ENCODE measurements around the gene CNN2. TPM values are rescaled to one million over a fixed set of nuclear protein-coding genes. Genes with fewer than 3 reads are reported as not detected.
A peak's percentile ranks its signal among the peaks of the same experiment; 100 is the strongest.

Gene CNN2
- total RNA-seq, 4 donors from 2014 or later = 60.7 to 88.2 (median 82.2) TPM

GRCh38 chr19:995051-995827 lies 31.2 kb upstream of the CNN2 start:
- intact Hi-C loops (cut with DNase I) = no loop called here
- DNase-seq = peak; percentile 88 to 92
- 27 to 42% methylated on average over 6 to 13 of the region's 26 CpGs for WGBS, 2 donors
- H3K4me3 ChIP-seq (replicated peaks in 1 of 3) = no peak overlapping the region
- no peaks in the 10 kb centered on the region for H3K9me3 ChIP-seq
- no peak for TF ChIP-seq POLR2A (IDR thresholded peaks at IDR 0.05)
- TF ChIP-seq CTCF (IDR thresholded peaks at IDR 0.05) = no peak
- peaks cover 19 to 29% of the 10 kb centered on the region in 2 donors for H3K4me1 ChIP-seq
- no peaks in the 10 kb centered on the region for H3K27me3 ChIP-seq
- peak overlapping the region; percentile 14 to 83 (median 73) for H3K27ac ChIP-seq
- H3K36me3 ChIP-seq = peaks cover 10 to 17% of the 10 kb centered on the region in 2 donors

GRCh38 chr19:996051-996838 lies 30.2 kb upstream of the CNN2 start:
- no peaks in the 10 kb centered on the region for H3K27me3 ChIP-seq
- H3K27ac ChIP-seq = peak overlapping the region in 1 of 3 donors; percentile 73
- TF ChIP-seq POLR2A (IDR thresholded peaks at IDR 0.05) (no peak), CTCF (IDR thresholded peaks at IDR 0.05) (no peak)
- WGBS, 2 donors = 1 to 9% methylated on average over 11 to 57 of the region's 64 CpGs
- DNase-seq = peak; percentile 70
- no peak overlapping the region for H3K4me3 ChIP-seq (replicated peaks in 1 of 3)
- intact Hi-C loops (cut with DNase I) = no loop called here
- no peaks in the 10 kb centered on the region for H3K9me3 ChIP-seq
- peaks cover 19 to 36% of the 10 kb centered on the region in 2 donors for H3K4me1 ChIP-seq
- peaks cover 5 to 10% of the 10 kb centered on the region in 2 donors for H3K36me3 ChIP-seq

GRCh38 chr19:998064-998463 lies 28.3 kb upstream of the CNN2 start:
- no peak for DNase-seq
- Histone ChIP-seq H3K36me3 (peaks cover 0 to 1% of the 10 kb centered on the region in 2 donors), H3K27ac (no peak overlapping the region), H3K9me3 (no peaks in the 10 kb centered on the region), H3K27me3 (no peaks in the 10 kb centered on the region), H3K4me3 (replicated peaks in 1 of 3) (no peak overlapping the region), H3K4me1 (peaks cover 19 to 39% of the 10 kb centered on the region in 2 donors)
- TF ChIP-seq CTCF (IDR thresholded peaks at IDR 0.05) = no peak
- no peak for TF ChIP-seq POLR2A (IDR thresholded peaks at IDR 0.05)
- intact Hi-C loops (cut with DNase I) = no loop called here
- WGBS, 2 donors = 22 to 55% methylated on average over 6 of the region's 6 CpGs

- no peaks in the 10 kb centered on the region for H3K27me3 ChIP-seq
Observed at GRCh38 chr19:999379-999719, 27.1 kb upstream of the CNN2 start.

More at GRCh38 chr19:999379-999719, 27.1 kb upstream of the CNN2 start:
- 60 to 83% methylated on average over 3 of the region's 3 CpGs for WGBS, 2 donors
- Histone ChIP-seq H3K36me3 (no peaks in the 10 kb centered on the region), H3K9me3 (no peaks in the 10 kb centered on the region), H3K4me1 (peaks cover 19 to 37% of the 10 kb centered on the region in 2 donors), H3K27ac (no peak overlapping the region), H3K4me3 (replicated peaks in 1 of 3) (no peak overlapping the region)
- TF ChIP-seq CTCF (IDR thresholded peaks at IDR 0.05) (no peak), POLR2A (IDR thresholded peaks at IDR 0.05) (no peak)
- intact Hi-C loops (cut with DNase I) = no loop called here
- DNase-seq = no peak

Measured in thyroid gland (tissue), 4 donors.